NCI-H128 (cell line): ENCODE data around the gene TRMT6.

ENCODE experiments used
- DNase-seq: peaks from one replicate; lab custom pipeline; 2025; ENCODE audit not compliant: unreplicated experiment; lab: John Stamatoyannopoulos, UW

The TRMT6 gene, protein sequence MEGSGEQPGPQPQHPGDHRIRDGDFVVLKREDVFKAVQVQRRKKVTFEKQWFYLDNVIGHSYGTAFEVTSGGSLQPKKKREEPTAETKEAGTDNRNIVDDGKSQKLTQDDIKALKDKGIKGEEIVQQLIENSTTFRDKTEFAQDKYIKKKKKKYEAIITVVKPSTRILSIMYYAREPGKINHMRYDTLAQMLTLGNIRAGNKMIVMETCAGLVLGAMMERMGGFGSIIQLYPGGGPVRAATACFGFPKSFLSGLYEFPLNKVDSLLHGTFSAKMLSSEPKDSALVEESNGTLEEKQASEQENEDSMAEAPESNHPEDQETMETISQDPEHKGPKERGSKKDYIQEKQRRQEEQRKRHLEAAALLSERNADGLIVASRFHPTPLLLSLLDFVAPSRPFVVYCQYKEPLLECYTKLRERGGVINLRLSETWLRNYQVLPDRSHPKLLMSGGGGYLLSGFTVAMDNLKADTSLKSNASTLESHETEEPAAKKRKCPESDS

DNA sequence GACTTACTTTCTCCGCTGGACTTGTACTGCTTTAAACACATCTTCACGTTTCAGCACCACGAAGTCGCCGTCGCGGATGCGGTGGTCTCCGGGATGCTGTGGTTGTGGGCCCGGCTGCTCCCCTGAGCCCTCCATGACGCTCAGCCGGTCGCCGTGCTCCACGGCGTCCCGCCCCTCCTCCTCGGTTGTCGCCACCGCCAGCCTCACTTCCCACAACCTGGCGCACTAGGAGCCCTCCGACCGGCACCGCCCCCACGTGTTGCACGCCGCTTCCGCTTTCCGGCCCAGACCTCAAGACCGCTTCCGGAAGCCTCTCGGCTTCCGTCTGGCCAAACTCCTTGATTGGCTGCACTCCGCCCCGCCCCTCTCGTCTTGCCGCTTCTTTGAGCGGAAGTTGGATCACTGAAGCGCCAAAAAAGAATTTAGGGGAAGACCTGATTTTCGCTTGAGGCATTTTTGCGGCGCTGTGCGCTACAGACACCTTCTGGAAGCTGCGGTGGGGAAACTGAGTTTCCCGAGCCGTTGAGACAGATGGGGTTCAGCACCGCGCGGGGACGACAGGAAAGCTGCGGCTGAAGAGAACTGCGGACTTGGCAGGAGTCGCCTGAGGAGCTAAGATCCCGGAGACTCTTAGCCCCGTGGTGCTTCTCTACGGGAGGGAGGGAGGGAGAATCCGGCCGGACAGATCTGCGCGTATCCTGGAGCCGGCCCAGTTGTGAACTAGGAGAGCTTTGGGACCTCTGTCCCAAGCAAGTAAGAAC lies at the start of gene TRMT6, which contains the start of gene MCM8:
TRMT6 (minus strand) TSS at position 263 of the 761 bp plus-strand sequence; CDS start at position 135, 128 bp downstream.
MCM8 (plus strand) TSS at position 382 of the 761 bp plus-strand sequence. CDS start 1,364 bp downstream, outside the sequence.
- peak; percentile 86 for DNase-seq

DNA sequence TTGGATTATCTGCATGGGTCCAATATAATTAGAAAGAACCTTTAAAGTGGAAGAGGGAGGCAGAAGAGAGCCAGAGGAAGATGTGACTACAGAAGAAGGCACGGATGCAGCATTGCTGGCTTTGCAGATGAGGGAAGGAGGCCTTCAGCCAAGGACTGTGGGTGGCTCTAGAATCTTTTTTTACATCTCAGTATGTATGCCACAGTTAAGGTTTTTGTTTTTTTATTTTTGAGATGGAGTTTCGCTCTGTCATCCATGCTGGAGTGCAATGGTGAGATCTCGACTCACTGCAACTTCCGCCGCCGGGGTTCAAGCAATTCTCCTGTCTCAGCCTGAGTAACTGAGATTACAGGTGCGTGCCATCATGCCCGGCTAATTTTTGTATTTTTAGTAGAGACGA lies 49.5 kb upstream of the TRMT6 start:
- no peak for DNase-seq

DNA sequence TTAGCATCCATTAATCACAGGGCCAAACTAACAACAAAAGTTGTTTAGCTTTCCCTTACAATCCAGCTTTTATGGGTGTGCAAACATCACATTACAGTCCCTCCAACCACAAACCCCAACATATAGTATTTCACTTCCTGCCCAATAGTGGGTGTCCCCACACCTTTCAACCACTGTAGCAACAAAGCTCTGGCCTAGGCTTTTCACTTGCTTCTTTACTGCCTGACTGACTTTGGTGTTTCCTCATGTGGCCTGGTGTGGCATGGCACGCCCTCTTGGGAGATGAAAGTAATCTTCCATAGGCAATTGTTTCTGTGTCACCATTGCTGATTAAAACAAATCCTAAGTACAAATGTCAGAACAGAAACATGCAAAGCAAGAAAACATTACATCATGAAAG lies 46.4 kb upstream of the TRMT6 start:
- DNase-seq = no peak

DNA sequence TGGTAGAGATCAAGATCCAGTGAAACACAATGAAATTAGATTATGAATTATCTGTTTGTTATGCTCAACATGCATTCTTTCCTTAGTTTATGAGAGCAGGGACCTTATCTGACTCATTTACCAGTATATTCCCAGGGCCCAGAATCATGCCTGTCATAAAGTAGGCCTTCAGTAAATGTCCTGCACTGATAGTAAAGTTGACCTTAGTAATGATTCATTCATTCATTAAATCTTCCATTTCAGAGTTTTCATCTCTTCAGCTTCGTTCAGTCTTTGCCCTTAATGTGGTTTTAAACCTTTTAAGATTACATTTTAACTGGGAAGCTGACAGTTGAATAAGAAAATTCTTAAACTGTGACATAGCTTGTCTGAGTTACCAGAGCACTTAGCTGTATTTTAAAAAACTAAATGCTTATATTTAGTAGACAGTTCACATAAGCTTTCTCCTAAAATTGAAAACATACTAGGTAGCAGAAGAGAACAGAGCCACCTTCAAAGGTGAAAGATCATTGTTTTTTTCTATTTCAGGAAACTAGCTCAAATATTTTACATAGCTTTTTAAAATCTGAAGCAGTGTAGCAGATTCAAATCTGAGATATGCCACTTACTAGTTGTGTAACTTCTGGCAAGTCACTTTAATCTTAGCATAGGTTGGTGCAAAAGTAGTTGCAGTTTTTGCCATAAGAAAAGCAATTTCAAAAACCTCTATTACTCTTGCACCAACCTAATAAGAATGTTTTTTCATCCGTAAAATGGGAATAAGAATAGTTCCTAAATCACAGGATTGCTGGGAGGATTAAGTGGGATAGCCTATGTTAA lies 41.5 kb upstream of the TRMT6 start:
- no peak for DNase-seq

DNA sequence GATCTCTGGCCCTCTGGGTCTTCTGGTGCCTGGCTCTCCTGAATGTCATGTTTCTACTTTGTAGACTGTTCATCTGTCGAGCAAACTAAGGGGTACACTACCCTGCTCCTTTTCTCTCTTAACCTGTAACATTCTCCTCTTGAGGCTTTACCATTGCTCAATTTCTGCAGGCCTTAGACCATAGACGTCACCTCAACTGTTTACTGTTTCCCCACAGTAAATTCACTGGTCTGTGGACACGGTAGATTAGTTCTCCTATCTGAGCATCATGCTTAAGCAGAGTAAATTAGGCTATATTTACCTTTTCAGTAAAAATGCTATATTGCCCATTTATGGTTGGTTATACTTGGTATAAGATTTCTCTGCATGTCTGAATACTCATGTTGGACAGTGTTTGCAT lies 40.6 kb upstream of the TRMT6 start:
- no peak for DNase-seq

DNA sequence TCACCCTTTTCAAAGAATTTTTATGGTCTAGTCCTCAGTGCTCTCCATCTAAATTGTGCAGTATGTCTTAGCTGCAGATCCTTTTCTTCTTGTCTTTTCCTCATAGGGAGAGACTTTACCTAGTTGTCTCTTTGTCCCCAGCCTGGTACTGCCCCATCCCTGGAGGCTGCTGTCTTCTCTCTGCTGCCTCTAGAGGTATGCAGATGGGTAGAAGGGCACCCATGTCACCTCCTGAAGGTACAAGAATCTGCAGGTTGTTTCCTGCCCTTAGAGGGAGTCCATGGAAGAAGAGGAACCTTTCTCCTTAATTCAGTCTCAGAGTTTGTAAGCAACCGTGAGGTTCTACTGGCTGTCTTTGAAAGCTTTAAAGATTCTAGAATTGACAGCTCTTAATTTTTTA lies 39.2 kb upstream of the TRMT6 start:
- DNase-seq = no peak

DNA sequence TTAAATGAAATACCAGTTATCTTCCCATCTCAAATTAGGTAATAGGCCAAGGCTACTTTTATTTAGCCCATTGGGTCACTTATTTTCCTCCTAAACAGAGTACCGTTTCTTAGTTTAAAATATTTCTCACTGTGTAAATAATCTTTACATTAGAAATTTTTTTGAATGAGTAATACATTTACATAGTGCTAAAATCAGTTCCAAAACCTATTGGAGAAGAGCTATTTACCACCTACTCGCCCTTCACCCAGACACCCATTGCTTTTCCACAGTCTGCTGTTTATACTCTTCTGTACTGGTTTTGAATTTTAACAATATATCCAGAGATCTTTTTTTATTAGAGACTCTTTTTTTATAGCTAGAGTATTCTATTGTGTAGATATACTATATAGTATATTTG lies 37.0 kb upstream of the TRMT6 start:
- no peak for DNase-seq

DNA sequence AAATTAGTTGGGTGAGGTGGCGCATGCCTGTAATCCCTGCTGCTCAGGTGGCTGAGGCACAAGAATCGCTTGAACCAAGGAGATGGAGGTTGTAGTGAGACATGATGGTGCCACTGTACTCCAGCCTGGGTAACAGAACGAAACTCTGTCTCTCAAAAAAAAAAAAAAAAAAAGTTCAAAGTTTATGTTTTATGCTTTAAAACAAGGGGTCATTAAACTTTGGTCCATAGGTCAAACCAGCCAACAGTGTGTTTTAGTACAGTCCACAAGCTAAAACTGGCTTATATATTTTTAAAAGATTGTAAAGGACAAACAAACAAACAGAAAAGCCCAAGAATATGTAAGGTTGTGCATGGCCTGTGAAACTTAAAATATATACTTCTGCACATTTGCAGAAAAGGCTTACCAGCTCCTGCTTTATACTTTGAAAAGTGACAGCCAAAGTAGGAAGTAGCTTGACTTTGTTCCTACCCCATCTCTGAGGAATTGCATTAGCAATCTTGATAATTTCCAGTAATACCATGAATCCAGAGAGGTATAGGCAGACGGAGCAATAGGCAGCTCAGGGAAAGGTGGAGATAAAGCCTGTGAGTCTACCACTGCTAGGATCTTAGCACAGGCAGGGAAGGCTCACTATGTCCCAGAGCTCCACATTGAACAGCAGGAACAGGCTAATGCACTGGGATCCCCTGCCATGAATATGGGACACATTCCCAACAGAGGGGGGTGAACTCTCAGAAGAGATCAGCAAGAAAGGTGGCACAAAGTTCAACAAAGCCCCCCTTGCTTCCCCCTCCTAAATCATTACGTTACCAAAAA lies 30.6 kb upstream of the TRMT6 start:
- no peak for DNase-seq

DNA sequence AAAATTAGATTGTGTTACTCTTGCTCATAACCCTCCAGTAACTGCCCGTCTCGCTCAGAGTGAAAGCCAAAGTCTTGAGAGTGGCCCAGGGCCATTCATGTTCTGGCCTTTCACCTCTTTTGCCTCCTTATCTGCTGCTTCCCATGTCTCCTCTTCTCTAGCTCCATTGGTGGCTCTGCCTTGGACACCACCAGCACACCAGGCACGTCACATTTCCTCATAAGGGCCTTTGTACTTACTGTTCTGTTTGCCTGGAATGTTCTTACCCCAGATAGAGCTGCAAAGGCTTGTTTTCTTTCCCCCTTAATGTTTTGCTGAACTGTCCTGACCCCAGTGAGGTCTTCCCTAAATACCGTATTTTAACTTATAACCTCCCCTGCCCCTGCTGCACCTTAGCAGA lies 29.5 kb upstream of the TRMT6 start:
- DNase-seq = no peak

DNA sequence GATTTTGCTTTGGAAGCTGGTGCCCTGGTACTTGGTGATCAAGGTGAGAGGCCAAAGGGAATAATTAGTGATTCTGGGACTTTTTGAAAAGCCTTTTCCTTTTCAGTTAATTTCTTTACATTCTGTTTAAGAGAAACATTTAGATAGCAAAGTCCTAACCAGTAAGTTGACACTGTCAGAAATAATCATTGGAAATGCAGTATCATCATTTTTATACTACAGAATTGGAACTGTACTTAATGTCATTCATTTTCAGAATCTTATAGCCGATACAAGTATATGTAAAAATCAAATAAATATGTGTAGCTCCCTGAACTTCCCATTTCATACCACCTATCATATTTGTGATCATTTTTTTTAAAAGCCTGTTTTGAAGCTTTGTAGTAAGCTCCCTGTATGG lies 27.6 kb upstream of the TRMT6 start:
- no peak for DNase-seq

DNA sequence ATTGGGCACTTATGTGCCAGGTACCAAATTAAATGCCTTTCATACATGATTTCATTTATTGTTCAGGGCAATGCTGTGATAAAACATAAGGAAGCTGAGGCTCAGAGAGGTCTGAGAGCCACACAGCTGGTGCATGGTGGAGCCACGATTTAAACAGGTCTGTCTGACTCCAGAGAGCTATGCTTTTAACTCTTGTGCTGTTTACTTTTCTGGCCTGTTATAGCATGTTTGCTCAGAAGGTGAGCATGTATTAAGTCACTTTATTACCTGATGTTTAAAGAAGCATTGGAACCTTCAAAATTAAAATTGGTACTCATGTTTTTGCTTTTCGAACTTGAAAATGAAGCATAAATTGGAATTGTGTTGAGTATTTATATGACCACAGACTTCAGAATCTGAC lies 26.9 kb upstream of the TRMT6 start:
- no peak for DNase-seq

DNA sequence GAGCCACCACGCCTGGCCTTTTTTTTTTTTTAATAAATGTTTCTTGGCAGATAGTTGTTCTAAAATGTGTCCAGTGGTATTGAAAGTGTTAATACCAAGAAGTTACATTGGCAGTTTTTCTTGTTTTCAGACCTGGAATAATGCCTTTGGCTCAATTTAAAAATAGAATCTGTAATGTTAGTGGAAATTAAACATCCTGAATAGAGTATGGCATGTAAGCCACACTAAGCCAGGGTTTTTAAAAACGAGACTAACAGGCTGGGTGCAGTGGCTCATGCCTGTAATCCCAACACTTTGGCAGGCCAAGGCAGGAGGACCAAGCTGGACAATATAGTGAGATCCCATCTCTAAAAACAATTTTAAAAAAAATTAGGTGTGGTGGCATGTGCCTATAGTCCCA lies 25.4 kb upstream of the TRMT6 start:
- DNase-seq = no peak

DNA sequence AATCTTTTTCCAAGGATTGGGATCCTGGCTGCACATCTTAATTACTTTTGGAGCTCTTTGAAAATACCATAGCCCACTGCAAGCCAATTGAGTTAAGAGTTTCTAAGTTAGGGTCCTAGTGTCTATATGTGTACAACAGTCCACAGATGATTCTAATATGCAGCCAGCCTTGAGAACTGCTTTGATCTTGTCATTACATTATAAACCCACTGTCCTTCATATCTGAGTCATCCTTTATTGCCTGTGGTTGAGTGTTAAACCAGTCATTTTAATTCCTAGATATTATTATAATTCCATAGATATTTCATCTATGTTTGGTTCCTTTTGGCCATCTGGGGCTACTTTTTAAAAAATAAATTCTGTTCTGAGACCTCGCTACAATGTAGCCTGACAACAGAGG lies 24.2 kb upstream of the TRMT6 start:
- DNase-seq = no peak

DNA sequence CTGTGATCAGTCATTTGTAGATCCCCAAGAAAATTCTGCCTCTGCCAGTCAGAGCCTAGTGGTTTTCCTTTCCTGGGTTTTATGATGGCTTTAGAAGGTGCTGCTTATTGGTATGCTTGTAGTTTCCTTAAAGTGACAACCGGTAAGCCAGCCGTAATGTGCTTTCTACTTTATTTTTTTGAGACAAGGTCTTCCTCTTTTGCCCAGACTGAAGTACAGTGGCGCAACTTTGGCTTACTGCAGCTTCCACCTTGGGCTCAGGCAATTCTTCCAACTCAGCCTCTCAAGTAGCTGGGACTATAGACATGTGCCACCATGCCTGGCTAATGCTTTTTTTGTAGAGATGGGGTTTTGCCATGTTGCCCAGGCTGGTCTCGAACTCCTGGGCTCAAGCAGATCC lies 23.6 kb upstream of the TRMT6 start:
- no peak for DNase-seq

DNA sequence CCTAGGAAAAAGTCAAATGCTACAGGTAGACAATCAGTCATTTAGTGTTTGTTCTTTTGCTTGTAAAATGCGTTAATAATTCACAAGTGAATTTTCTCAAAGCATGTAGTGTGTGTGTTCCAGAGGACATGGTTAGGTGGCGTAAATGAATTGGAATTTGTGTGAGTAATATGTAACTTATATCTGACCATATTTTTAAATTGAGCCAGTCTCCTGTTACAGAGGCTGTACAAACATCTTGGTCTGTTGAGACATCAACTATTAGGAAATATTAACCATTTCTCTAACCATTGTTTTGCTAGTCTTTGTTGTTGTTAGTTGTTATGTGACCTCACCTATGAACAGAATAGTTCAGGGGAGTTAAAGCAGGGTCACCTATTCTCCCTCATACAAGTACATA lies 22.8 kb upstream of the TRMT6 start:
- DNase-seq = no peak

DNA sequence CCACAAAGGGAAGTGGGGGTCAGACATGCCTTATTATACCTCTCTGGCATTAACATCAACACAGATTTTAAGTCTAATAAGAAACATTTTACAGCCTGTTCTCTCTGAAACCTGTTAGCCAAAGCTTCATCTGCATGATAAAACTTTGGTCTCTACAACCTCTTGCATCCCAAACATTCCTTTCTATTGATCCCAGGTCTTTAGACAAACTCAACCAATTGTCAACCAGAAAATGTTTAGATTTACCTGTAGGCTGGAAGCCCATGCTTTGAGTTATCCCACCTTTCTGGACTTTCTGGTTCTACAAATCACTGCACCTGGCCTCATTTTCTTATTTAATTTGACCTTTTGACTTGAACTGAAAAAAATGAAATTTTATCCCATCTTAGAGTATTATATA lies 20.9 kb upstream of the TRMT6 start:
- no peak for DNase-seq

DNA sequence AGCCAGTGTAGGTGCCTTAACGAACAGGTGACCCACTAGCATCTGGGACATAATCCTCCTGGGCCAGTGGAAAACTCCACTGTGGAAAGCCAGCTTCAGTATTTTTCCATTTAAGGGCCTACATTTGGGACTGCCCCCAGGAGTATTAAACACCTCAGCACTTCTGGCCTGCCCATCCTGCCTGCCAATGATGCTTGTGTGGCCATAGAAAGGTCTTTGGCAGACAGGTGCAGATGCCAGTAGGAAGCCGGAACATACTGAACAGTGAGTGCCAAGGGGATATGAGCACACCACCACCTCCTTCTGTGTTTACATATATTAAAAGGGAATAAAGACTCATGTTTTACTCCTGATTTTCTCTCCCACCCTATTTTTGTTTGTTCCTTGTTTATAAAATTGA lies 20.0 kb upstream of the TRMT6 start:
- DNase-seq = no peak

DNA sequence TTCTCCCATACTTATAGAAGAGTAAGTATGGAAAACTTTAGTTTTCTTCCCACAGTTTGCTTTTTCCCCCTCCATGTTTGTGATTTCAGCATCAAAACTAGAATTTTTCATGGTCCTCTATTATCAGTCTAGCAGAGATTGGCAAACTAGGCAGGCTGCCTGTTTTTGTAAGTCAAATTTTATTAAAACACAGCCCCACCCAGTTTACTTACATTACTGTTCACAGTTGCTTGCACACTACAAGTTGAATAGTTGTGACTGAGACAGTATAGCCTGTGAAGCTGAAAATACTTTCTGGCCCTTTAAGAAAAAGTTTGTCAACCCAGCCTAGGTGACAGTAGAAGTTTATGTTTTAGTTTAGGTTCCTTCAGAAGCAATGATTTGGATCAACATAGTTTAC lies 19.6 kb upstream of the TRMT6 start:
- DNase-seq = no peak

DNA sequence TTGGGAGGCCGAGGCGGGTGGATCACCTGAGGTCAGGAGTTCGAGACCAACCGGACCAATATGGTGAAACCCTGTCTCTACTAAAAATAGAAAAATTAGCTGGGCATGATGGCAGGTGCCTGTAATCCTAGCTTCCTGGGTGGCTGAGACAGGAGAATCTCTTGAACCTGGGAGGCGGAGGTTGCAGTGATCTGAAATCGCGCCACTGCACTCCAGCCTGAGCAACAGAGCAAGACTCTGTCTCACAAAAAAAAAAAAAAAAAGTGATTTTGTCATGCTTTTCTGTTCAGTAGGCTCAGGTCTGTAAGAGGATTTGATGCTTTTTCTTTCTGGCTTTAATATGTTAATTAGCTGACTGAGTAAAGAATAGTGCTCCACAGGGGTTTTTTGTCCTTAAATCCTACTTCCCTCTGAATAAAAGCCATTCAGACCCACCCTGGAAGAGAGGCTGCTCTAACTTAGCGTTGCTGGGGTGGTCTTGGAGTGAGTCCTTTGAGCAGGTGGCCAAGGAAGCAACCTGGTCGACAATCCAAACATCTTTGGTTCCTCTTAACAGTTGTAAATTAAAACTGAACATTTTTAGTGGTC lies 19.1 kb upstream of the TRMT6 start:
- DNase-seq = no peak

DNA sequence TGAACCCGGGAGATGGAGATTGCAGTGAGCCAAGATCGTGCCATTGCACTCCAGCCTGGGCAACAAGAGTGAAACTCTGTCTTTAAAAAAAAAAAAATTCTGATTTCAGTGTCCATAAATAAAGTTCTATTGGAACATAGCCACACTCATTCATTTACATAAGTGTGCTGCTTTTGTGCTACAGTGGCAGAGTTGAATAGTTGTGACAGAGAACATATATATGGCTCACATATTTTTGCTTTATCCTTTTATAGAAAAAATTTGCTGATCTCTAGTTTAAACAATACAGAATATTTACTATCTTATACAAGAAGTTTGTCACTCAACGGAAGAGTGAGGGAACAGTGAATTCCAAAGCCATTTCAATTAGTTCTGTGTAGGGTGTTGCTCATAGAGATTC lies 18.1 kb upstream of the TRMT6 start:
- DNase-seq = no peak
